HEK293 (cell line): ENCODE data around the gene CMKLR1.

Experiments
- CTCF ChIA-PET: fragments of 350-600 bp; formaldehyde crosslinking; extraction: SDS; loops from one replicate; lab custom pipeline; 2021; ENCODE audit warnings: antibody characterized with exemption; lab: Yijun Ruan, JAX
- POLR2A ChIA-PET: fragments of 300-600 bp; formaldehyde crosslinking; extraction: SDS; loops from one replicate; lab custom pipeline; 2020; ENCODE audit warnings: antibody characterized with exemption, inconsistent platforms; lab: Yijun Ruan, JAX
- H3K27ac ChIP-seq: fragments of 200-500 bp; sonication (Bioruptor generic); 2 replicates; pipeline ENCODE4 v1.5.1; 2014; ENCODE audit warnings: low read depth, low read length, control low read depth, inconsistent platforms; ENCODE audit errors: extremely low read depth
- H3K36me3 ChIP-seq, 2 experiments: fragments of 200-500 bp in 1 of 2; sonication (Bioruptor generic) in 1 of 2; 1 replicate in 1 of 2; 2 replicates in 1 of 2; pipeline ENCODE4 v1.5.1; 2014 to 2017; ENCODE audit warnings: inconsistent platforms in 2 of 2, low read length in 2 of 2; ENCODE audit not compliant: control insufficient read depth in 2 of 2, insufficient read depth in 1 of 2
- H3K4me1 ChIP-seq: fragments of 200-500 bp; sonication (Bioruptor generic); 2 replicates; pipeline ENCODE4 v1.5.1; 2014; ENCODE audit warnings: mild to moderate bottlenecking, low read length, inconsistent platforms; ENCODE audit not compliant: control insufficient read depth, insufficient read depth
- H3K4me3 ChIP-seq: 2 replicates; pipeline ENCODE4 v1.5.1; 2011; ENCODE audit warnings: low read depth, mild to moderate bottlenecking, control low read depth, low read length, moderate library complexity
- H3K9me3 ChIP-seq: fragments of 200-500 bp; sonication (Bioruptor generic); 2 replicates; pipeline ENCODE4 v1.5.1; 2014; ENCODE audit warnings: low read depth, low read length, inconsistent platforms; ENCODE audit not compliant: control insufficient read depth, insufficient read depth
- GLIS1 ChIP-seq: fragments of 450-650 bp; formaldehyde crosslinking; IDR thresholded peaks from 2 replicates; pipeline ENCODE4 v1.5.1; 2016; ENCODE audit warnings: missing biosample characterization, missing genetic modification characterization
- KLF9 ChIP-seq: fragments of 450-650 bp; formaldehyde crosslinking; IDR thresholded peaks from 2 replicates; pipeline ENCODE4 v1.5.1; 2016; ENCODE audit warnings: missing biosample characterization, missing genetic modification characterization, low read depth
- OVOL3 ChIP-seq: fragments of 450-650 bp; formaldehyde crosslinking; IDR thresholded peaks from 2 replicates; pipeline ENCODE4 v1.5.1; 2016; ENCODE audit warnings: missing biosample characterization, missing genetic modification characterization
- ZBTB48 ChIP-seq: fragments of 450-650 bp; formaldehyde crosslinking; IDR thresholded peaks from 2 replicates; pipeline ENCODE4 v1.5.1; 2016; ENCODE audit warnings: missing biosample characterization, missing genetic modification characterization
- ZNF184 ChIP-seq: fragments of 450-650 bp; IDR thresholded peaks from 2 replicates; pipeline ENCODE4 v1.5.1; 2018; ENCODE audit warnings: missing biosample characterization, mild to moderate bottlenecking, missing genetic modification characterization
- ZNF2 ChIP-seq: fragments of 450-650 bp; formaldehyde crosslinking; IDR thresholded peaks from 2 replicates; pipeline ENCODE4 v1.5.1; 2016; ENCODE audit warnings: missing biosample characterization, missing genetic modification characterization
- ZNF211 ChIP-seq: fragments of 450-650 bp; formaldehyde crosslinking; IDR thresholded peaks from 2 replicates; pipeline ENCODE4 v1.5.1; 2016; ENCODE audit warnings: low read depth, missing biosample characterization, missing genetic modification characterization
- ZNF239 ChIP-seq: fragments of 450-650 bp; formaldehyde crosslinking; IDR thresholded peaks from 2 replicates; pipeline ENCODE4 v1.5.1; 2016; ENCODE audit warnings: missing biosample characterization, missing genetic modification characterization
- ZNF274 ChIP-seq, 2 experiments: fragments of 200-500 bp in 1 of 2; fragments of 450-650 bp in 1 of 2; sonication (Bioruptor generic) in 1 of 2; formaldehyde crosslinking in 1 of 2; IDR thresholded peaks; 2 replicates each; pipeline versions ENCODE4 v1.5.1 to v1.6.1; 2014 to 2016; ENCODE audit warnings: borderline replicate concordance in 1 of 2, inconsistent platforms in 1 of 2, low read length in 1 of 2, missing biosample characterization in 1 of 2, missing genetic modification characterization in 1 of 2
- ZNF335 ChIP-seq: fragments of 450-650 bp; formaldehyde crosslinking; conservative IDR thresholded peaks from 2 replicates; pipeline ENCODE4 v1.5.1; 2016; ENCODE audit warnings: missing biosample characterization, missing genetic modification characterization
- ZNF404 ChIP-seq: fragments of 450-650 bp; formaldehyde crosslinking; IDR thresholded peaks from 2 replicates; pipeline ENCODE4 v1.5.1; 2017; ENCODE audit warnings: missing biosample characterization, missing genetic modification characterization
- ZNF549 ChIP-seq: fragments of 450-650 bp; IDR thresholded peaks from 2 replicates; pipeline ENCODE4 v1.5.1; 2018; ENCODE audit warnings: missing biosample characterization, missing genetic modification characterization, mild to moderate bottlenecking, inconsistent platforms, moderate library complexity
- ZNF560 ChIP-seq: fragments of 450-650 bp; formaldehyde crosslinking; IDR thresholded peaks from 2 replicates; pipeline ENCODE4 v1.5.1; 2017; ENCODE audit warnings: missing biosample characterization, missing genetic modification characterization, borderline replicate concordance
- ZNF629 ChIP-seq: fragments of 450-650 bp; formaldehyde crosslinking; IDR thresholded peaks from 2 replicates; pipeline ENCODE4 v1.5.1; 2017; ENCODE audit warnings: missing biosample characterization, missing genetic modification characterization
- ZNF768 ChIP-seq: fragments of 450-650 bp; formaldehyde crosslinking; IDR thresholded peaks from 2 replicates; pipeline ENCODE4 v1.5.1; 2018; ENCODE audit warnings: missing biosample characterization, mild to moderate bottlenecking, missing genetic modification characterization
- ZNF777 ChIP-seq: fragments of 450-650 bp; formaldehyde crosslinking; IDR thresholded peaks from 2 replicates; pipeline ENCODE4 v1.5.1; 2017; ENCODE audit warnings: missing biosample characterization, missing genetic modification characterization, borderline replicate concordance
- ZSCAN4 ChIP-seq: fragments of 450-650 bp; formaldehyde crosslinking; IDR thresholded peaks from 2 replicates; pipeline ENCODE4 v1.5.1; 2017; ENCODE audit warnings: missing biosample characterization, missing genetic modification characterization
- TF ChIP-seq, protein P1 (sequence below): fragments of 450-650 bp; formaldehyde crosslinking; IDR thresholded peaks from 2 replicates; pipeline ENCODE4 v1.5.1; 2016; ENCODE audit warnings: missing biosample characterization, missing genetic modification characterization
- TF ChIP-seq, protein P2 (sequence below): fragments of 450-650 bp; formaldehyde crosslinking; conservative IDR thresholded peaks from 2 replicates; pipeline ENCODE4 v1.5.1; 2016; ENCODE audit warnings: low read depth, missing biosample characterization, missing genetic modification characterization
- TF ChIP-seq, protein P3 (sequence below): fragments of 450-650 bp; formaldehyde crosslinking; IDR thresholded peaks from 2 replicates; pipeline ENCODE4 v1.5.1; 2016; ENCODE audit warnings: missing biosample characterization, missing genetic modification characterization

The CMKLR1 gene

DNA sequence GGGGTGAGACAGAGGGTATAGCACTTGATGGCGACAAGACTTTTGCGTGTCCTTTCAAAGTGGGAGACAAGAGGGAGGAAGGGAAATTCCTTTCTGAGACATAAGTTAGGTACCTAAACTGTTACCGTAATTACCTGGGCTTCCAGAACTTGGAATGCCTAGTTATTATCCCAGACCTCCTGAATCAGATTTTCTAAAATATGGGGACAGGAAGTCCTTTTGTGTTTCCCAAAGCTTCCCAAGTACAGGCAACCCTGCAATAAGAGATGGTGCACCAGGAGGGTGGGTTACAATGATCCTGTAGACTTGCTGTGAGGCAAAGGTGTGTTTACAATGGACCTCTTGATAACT lies 83.9 kb downstream of the CMKLR1 start (continued):
- TF ChIP-seq KLF9 (no peak), ZNF768 (tag by site-specific recombination) (no peak), ZNF549 (tag by site-specific recombination) (no peak)
- TF ChIP-seq, protein P1, sequence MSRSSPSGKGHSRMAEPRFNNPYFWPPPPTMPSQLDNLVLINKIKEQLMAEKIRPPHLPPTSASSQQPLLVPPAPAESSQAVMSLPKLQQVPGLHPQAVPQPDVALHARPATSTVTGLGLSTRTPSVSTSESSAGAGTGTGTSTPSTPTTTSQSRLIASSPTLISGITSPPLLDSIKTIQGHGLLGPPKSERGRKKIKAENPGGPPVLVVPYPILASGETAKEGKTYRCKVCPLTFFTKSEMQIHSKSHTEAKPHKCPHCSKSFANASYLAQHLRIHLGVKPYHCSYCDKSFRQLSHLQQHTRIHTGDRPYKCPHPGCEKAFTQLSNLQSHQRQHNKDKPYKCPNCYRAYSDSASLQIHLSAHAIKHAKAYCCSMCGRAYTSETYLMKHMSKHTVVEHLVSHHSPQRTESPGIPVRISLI (tag by site-specific recombination) = no peak
- TF ChIP-seq, protein P2, sequence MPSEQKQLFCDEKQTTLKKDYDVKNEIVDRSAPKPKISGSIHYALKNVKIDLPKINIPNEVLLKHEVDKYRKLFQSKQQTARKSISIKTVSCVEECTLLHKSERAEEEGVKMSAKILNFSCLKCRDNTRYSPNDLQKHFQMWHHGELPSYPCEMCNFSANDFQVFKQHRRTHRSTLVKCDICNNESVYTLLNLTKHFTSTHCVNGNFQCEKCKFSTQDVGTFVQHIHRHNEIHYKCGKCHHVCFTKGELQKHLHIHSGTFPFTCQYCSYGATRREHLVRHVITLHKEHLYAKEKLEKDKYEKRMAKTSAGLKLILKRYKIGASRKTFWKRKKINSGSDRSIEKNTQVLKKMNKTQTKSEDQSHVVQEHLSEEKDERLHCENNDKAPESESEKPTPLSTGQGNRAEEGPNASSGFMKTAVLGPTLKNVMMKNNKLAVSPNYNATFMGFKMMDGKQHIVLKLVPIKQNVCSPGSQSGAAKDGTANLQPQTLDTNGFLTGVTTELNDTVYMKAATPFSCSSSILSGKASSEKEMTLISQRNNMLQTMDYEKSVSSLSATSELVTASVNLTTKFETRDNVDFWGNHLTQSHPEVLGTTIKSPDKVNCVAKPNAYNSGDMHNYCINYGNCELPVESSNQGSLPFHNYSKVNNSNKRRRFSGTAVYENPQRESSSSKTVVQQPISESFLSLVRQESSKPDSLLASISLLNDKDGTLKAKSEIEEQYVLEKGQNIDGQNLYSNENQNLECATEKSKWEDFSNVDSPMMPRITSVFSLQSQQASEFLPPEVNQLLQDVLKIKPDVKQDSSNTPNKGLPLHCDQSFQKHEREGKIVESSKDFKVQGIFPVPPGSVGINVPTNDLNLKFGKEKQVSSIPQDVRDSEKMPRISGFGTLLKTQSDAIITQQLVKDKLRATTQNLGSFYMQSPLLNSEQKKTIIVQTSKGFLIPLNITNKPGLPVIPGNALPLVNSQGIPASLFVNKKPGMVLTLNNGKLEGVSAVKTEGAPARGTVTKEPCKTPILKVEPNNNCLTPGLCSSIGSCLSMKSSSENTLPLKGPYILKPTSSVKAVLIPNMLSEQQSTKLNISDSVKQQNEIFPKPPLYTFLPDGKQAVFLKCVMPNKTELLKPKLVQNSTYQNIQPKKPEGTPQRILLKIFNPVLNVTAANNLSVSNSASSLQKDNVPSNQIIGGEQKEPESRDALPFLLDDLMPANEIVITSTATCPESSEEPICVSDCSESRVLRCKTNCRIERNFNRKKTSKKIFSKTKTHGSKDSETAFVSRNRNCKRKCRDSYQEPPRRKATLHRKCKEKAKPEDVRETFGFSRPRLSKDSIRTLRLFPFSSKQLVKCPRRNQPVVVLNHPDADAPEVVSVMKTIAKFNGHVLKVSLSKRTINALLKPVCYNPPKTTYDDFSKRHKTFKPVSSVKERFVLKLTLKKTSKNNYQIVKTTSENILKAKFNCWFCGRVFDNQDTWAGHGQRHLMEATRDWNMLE (tag by site-specific recombination) = no peak

DNA sequence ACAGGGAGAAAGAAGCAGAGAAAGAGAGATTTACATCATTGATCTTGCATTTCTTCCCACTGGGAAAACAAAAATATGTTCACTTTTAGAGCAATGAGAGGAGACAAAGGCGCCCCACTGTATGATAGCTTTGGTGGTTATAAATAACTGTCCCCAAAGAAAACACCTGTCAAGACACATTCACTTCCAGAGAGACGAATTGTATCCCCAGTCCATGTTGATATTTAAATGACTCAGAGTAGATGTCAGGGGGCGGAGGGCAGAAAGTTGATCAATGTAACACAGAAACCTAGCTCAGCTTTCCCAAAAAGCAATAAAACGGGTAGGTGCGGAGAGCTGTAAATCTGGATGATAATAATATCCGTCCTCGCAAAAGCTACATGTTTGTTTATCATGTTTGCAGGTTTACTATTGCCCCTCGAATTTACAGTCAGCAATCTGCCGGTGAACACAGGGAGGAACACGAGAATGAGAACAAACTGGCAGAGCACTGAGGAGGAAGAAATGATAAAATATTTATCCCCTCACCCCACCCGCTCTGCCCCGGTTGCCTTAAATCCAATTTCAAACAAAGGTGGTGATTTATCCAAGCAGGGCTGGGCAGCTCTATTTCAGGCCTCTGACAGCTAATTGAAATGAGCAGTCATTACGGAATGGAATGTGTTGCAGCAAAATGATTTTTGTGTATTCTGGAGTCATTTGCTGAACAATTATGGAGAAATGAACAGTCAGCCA lies 84.4 kb downstream of the CMKLR1 start:
- ChIA-PET POLR2A (no interaction called here), CTCF (interaction anchor here (1.0 kb wide), 1 partner anchor 19 kb away, joined by 4 read pairs; no protein-coding TSS in a partner anchor)
- Histone ChIP-seq H3K4me3 (no peak overlapping the region), H3K27ac (no peak overlapping the region), H3K4me1 (no peaks in the 10 kb centered on the region), H3K9me3 (no peaks in the 10 kb centered on the region), H3K36me3 (no peaks in the 10 kb centered on the region)
- TF ChIP-seq ZBTB48 (tag by site-specific recombination) (no peak), ZNF777 (tag by site-specific recombination) (no peak), GLIS1 (tag by site-specific recombination) (no peak), ZNF560 (tag by site-specific recombination) (no peak), ZNF184 (tag by site-specific recombination) (no peak), ZNF629 (tag by site-specific recombination) (no peak), ZNF2 (tag by site-specific recombination) (no peak), ZSCAN4 (tag by site-specific recombination) (no peak), ZNF335 (tag by site-specific recombination) (no peak), ZNF211 (no peak), ZNF239 (tag by site-specific recombination) (no peak), ZNF274 (IDR thresholded peaks at IDR 0.05; ENCODE audit: low read length) (no peak), ZNF274 (tag by site-specific recombination; IDR thresholded peaks at IDR 0.05; ENCODE audit: borderline replicate concordance) (no peak), ZNF404 (no peak), OVOL3 (tag by site-specific recombination) (no peak)
- TF ChIP-seq, protein P3, sequence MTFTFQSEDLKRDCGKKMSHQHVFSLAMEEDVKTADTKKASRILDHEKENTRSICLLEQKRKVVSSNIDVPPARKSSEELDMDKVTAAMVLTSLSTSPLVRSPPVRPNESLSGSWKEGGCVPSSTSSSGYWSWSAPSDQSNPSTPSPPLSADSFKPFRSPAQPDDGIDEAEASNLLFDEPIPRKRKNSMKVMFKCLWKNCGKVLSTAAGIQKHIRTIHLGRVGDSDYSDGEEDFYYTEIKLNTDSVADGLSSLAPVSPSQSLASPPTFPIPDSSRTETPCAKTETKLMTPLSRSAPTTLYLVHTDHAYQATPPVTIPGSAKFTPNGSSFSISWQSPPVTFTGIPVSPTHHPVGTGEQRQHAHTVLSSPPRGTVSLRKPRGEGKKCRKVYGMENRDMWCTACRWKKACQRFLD (tag by site-specific recombination) = no peak
